ENCODE results near the gene DMRT2. TPM values are rescaled to one million over a fixed set of nuclear protein-coding genes. Genes with fewer than 3 reads are reported as not detected.

The DMRT2 gene
- total and polyA plus RNA-seq, 2 of the 8 experiments (the other 6 are each of a cell fraction or from before 2014, with no cell fraction given) = 0.29 to 0.93 TPM

DNA sequence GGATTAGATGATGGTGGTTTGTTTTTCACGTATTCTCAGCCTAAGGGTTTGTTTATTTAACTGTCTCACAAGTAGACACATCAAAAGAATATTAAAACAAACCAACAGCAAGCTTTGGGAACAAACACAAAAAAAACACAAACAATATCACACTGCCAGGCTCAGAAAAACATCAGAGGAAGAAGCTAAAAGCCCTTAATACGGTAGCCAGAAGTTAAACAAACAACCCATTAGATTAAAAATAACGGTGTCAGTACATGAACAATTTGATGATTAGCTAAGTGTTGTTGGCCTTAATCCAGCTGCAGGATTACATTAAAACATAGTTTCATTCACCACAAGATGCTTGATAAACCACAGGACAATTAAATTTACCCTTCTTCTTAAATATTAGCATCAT lies 15.9 kb upstream of the DMRT2 start:
- CTCF ChIA-PET (ENCODE audit: partially characterized antibody) = no interaction called here
- H2AK5ac ChIP-seq (ENCODE audit: low read depth, low read length) = no peak overlapping the region
- H2BK5ac ChIP-seq (ENCODE audit: low read depth, low read length) = no peak overlapping the region
- no peaks in the 10 kb centered on the region for H4K20me1 ChIP-seq (replicated peaks in 1 of 2; ENCODE audit: control insufficient read depth in 1 of 2, insufficient read depth in 2 of 2, low read length in 2 of 2)
- H3K27me3 ChIP-seq (replicated peaks in 1 of 4; ENCODE audit: control insufficient read depth in 3 of 4, extremely low read depth in 1 of 4, insufficient read depth in 3 of 4, low read length in 3 of 4) = no peaks in the 10 kb centered on the region
- no peaks in the 10 kb centered on the region for H3K79me2 ChIP-seq (ENCODE audit: control insufficient read depth in 1 of 2, insufficient read depth in 2 of 2, low read length in 2 of 2)
- H3K79me1 ChIP-seq (ENCODE audit: low read depth, low read length) = no peaks in the 10 kb centered on the region
- H3K9ac ChIP-seq (replicated peaks in 1 of 4; ENCODE audit: extremely low read depth in 1 of 4, low read depth in 3 of 4, low read length in 3 of 4) = no peak overlapping the region
- H2BK20ac ChIP-seq (ENCODE audit: low read length) = no peak overlapping the region
- no peak overlapping the region for H2BK15ac ChIP-seq (ENCODE audit: low read length)
- H3K4me3 ChIP-seq (ENCODE audit: extremely low read depth in 1 of 4, insufficient read depth in 2 of 4, low read depth in 3 of 4, low read length in 4 of 4) = no peak overlapping the region
- no peak overlapping the region for H4K91ac ChIP-seq (replicated peaks; ENCODE audit: insufficient read length, low read length)
- H3K36me3 ChIP-seq (ENCODE audit: control insufficient read depth in 2 of 4, insufficient read depth in 4 of 4, low read length in 3 of 4) = no peaks in the 10 kb centered on the region
- no peak overlapping the region for H4K8ac ChIP-seq (ENCODE audit: extremely low read depth, insufficient read depth, low read length)
- 81% methylated on average over 3 of the region's 3 CpGs; no CpG with 5 or more reads in 1 of the 2 experiments for WGBS, 2 experiments (ENCODE audit: extremely low coverage in 1 of 2, insufficient coverage in 1 of 2, insufficient read length in 1 of 2, insufficient replicate concordance in 2 of 2, low coverage in 1 of 2, low lambda C conversion rate in 2 of 2, missing lambda C conversion rate in 1 of 2)
- POLR2A ChIA-PET (ENCODE audit: partially characterized antibody) = no interaction called here
- no peak overlapping the region for H3K4me2 ChIP-seq (ENCODE audit: insufficient read depth in 1 of 2, low read depth in 2 of 2, low read length in 2 of 2)
- no peak overlapping the region for H3K27ac ChIP-seq (ENCODE audit: low read depth, low read length)
- H3K4ac ChIP-seq (replicated peaks; ENCODE audit: insufficient read length, low read depth, low read length) = no peak overlapping the region
- H2BK120ac ChIP-seq (replicated peaks; ENCODE audit: low read depth, low read length) = no peak overlapping the region
- no peak overlapping the region for H3K56ac ChIP-seq (replicated peaks; ENCODE audit: insufficient read length, low read depth, low read length)
- no peak overlapping the region for H2BK12ac ChIP-seq (ENCODE audit: low read depth, low read length)
- H3K18ac ChIP-seq (ENCODE audit: extremely low read depth, low read length) = no peak overlapping the region
- H3K23ac ChIP-seq (ENCODE audit: insufficient read length) = no peak overlapping the region
- no peaks in the 10 kb centered on the region for H3K23me2 ChIP-seq (ENCODE audit: low read depth, low read length)
- no peak overlapping the region for H3K14ac ChIP-seq (ENCODE audit: insufficient read length)
- FAIRE-seq (no peak), DNase-seq (ENCODE audit: low read depth in 1 of 2, low spot score in 2 of 2) (no peak)
- peaks cover 31 to 66% of the 10 kb centered on the region in 2 experiments; a peak in 3 of 4 replicates for H3K9me3 ChIP-seq (ENCODE audit: insufficient read depth in 2 of 2, low read depth in 1 of 2, low read length in 1 of 2)
- no peak overlapping the region for H4K5ac ChIP-seq (ENCODE audit: insufficient read length, low read depth, low read length)
- H3K4me1 ChIP-seq (replicated peaks in 1 of 4; ENCODE audit: control insufficient read depth in 3 of 4, insufficient read depth in 4 of 4, low read length in 3 of 4) = no peaks in the 10 kb centered on the region
- H2AFZ ChIP-seq (ENCODE audit: low read length) = no peak overlapping the region
- TF ChIP-seq SIN3A (conservative IDR thresholded peaks at IDR 0.05 in 1 of 2, IDR thresholded peaks at IDR 0.05 in 1 of 2; ENCODE audit: low read depth in 1 of 2, low read length in 2 of 2) (no peak), RXRA (IDR thresholded peaks at IDR 0.05; ENCODE audit: insufficient read depth, low read depth, low read length) (no peak), JUN (IDR thresholded peaks at IDR 0.05; ENCODE audit: low read depth, low read length) (no peak), BACH1 (IDR thresholded peaks at IDR 0.05; ENCODE audit: low read length) (no peak), TAF1 (IDR thresholded peaks at IDR 0.05; ENCODE audit: low read depth, low read length) (no peak), TAF7 (optimal IDR thresholded peaks at IDR 0.05; ENCODE audit: borderline replicate concordance, low read depth, low read length) (no peak), POLR2A (IDR thresholded peaks at IDR 0.05; ENCODE audit: control extremely low read depth in 1 of 2, low read depth in 2 of 2, low read length in 2 of 2) (no peak), ASH2L (IDR thresholded peaks at IDR 0.05; ENCODE audit: low read length) (no peak), CEBPB (IDR thresholded peaks at IDR 0.05; ENCODE audit: low read depth, low read length) (no peak), POU5F1 (IDR thresholded peaks at IDR 0.05; ENCODE audit: low read depth, low read length) (no peak), KDM1A (IDR thresholded peaks at IDR 0.05; ENCODE audit: borderline replicate concordance, low read length) (no peak), SIX5 (IDR thresholded peaks at IDR 0.05; ENCODE audit: low read depth, low read length) (no peak), YY1 (IDR thresholded peaks at IDR 0.05; ENCODE audit: low read depth, low read length) (no peak)
- TF ChIP-seq, protein P1, sequence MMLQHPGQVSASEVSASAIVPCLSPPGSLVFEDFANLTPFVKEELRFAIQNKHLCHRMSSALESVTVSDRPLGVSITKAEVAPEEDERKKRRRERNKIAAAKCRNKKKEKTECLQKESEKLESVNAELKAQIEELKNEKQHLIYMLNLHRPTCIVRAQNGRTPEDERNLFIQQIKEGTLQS (IDR thresholded peaks at IDR 0.05; ENCODE audit: insufficient read depth, low read depth, low read length) = no peak
- TF ChIP-seq, protein P2, sequence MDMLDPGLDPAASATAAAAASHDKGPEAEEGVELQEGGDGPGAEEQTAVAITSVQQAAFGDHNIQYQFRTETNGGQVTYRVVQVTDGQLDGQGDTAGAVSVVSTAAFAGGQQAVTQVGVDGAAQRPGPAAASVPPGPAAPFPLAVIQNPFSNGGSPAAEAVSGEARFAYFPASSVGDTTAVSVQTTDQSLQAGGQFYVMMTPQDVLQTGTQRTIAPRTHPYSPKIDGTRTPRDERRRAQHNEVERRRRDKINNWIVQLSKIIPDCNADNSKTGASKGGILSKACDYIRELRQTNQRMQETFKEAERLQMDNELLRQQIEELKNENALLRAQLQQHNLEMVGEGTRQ (IDR thresholded peaks at IDR 0.05; ENCODE audit: low read length) = no peak

Data from H1 (cell line).